Kidney (tissue), 14 donors: ENCODE results near the gene DEPP1. TPM values are rescaled to one million over a fixed set of nuclear protein-coding genes. Genes with fewer than 3 reads are reported as not detected.

ENCODE experiments used
- DNase-seq, 5 donors: peaks; one replicate each; pipeline ENCODE4 v3.0.0-alpha.2; 2013 to 2020
- FAIRE-seq: peaks from 2 replicates; lab custom pipeline; 2012; peaks lifted over from hg19 to GRCh38; lab: Jason Lieb, UNC
- H3K27ac ChIP-seq, 2 donors: one replicate each; pipeline ENCODE4 v1.7.0; 2013; ENCODE audit warnings: low read depth in 2 of 2, low read length in 2 of 2, inconsistent platforms in 1 of 2
- H3K27me3 ChIP-seq: one replicate; pipeline ENCODE4 v1.7.1; 2013; ENCODE audit warnings: low read length, inconsistent platforms; ENCODE audit not compliant: control insufficient read depth, insufficient read depth
- H3K36me3 ChIP-seq, 3 donors: one replicate each; pipeline versions ENCODE4 v1.7.0 to v1.7.1; 2013; ENCODE audit warnings: low read length in 3 of 3, control low read depth in 1 of 3, inconsistent platforms in 1 of 3; ENCODE audit not compliant: insufficient read depth in 3 of 3, control insufficient read depth in 2 of 3
- H3K4me1 ChIP-seq, 3 donors: one replicate each; pipeline versions ENCODE4 v1.7.0 to v1.7.1; 2013; ENCODE audit warnings: low read length in 3 of 3, inconsistent platforms in 1 of 3, low read depth in 1 of 3; ENCODE audit not compliant: control insufficient read depth in 2 of 3, insufficient read depth in 2 of 3
- H3K4me3 ChIP-seq, 3 donors: one replicate each; pipeline versions ENCODE4 v1.7.0 to v1.8.1; 2013; ENCODE audit warnings: low read length in 3 of 3, control low read depth in 1 of 3, inconsistent platforms in 1 of 3
- H3K9ac ChIP-seq, 3 donors: one replicate each; pipeline versions ENCODE4 v1.7.0 to v1.7.1; 2013; ENCODE audit warnings: low read length in 3 of 3, control low read depth in 1 of 3, inconsistent platforms in 1 of 3
- H3K9me3 ChIP-seq, 3 donors: one replicate each; pipeline versions ENCODE4 v1.7.0 to v1.7.1; 2013; ENCODE audit warnings: low read length in 3 of 3, control low read depth in 1 of 3, inconsistent platforms in 1 of 3; ENCODE audit not compliant: control insufficient read depth in 2 of 3, insufficient read depth in 1 of 3
- CTCF ChIP-seq: IDR thresholded peaks from 3 replicates; pipeline ENCODE4 v1.5.1; 2012; ENCODE audit warnings: mild to moderate bottlenecking, moderate library complexity, borderline replicate concordance; ENCODE audit not compliant: insufficient read depth; ENCODE audit errors: extremely low read depth
- intact Hi-C: fragments of 100-400 bp; cut with DNase I; formaldehyde crosslinking; loops from one replicate; pipeline ENCODE4 v1.11.1; 2022
- polyA plus RNA-seq: library from polyadenylated mRNA; stranded (reverse); fragments of 350-450 nt; fragmentation: Illumina TruSeq; extraction: RNeasy Lipid Tissue Mini Kit (QIAGEN cat#74804); gene quantifications from one replicate; pipeline ENCODE4 v1.2.3, GENCODE V29; 2014; ENCODE audit warnings: low read depth, low replicate concordance; ENCODE audit not compliant: insufficient read depth
- total RNA-seq: library from RNA; stranded (reverse); fragmentation: NEBNext Ultra II Directional; extraction: Animal tissue kit (Norgen Biotek cat#: 25700); gene quantifications from one replicate; pipeline ENCODE4 v1.2.1, GENCODE V29; 2021
- donor health status: control.
- donor health status: control.
- donor health status: control.
- donor health status: control.
- donor health status: control.
- donor health status: DM: yes; HTN: yes; CAD: no.
- donor health status: Normal renal cell carcinoma (clear cell type).

The DEPP1 gene
- total and polyA plus RNA-seq, 2 donors from 2014 or later, result 44.4 to 146 TPM

DNA sequence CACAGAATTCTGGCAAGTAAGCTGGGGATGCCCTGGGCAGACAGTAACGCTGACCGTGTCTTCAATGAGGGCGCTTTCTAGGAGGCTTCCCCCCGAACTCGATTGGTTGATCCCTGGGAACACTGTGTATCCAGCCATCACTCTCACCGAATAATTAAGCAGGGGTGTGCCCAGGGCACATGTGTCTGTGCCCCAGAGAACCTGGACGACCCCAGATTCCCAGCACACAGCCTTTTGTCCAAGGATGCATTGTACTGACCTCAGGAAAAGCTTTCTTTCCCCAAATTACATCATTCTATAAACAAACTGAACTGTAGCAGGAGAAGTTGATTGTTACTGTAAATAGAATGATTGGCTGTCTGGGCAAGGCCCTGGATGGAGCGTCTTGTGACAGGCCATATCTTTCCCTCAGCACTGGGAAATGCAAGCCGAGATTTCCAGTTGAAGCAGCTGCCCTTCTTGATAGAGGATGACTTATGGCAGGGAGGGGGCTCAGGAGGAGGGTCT, 6.6 kb upstream of the DEPP1 start:
- no peak for TF ChIP-seq CTCF
- H3K36me3 ChIP-seq, result peaks cover 0 to 56% (median 23%) of the 10 kb centered on the region in 3 donors
- DNase-seq (no peak), FAIRE-seq (no peak)
- no peaks in the 10 kb centered on the region for H3K27me3 ChIP-seq
- H3K27ac ChIP-seq, result peak overlapping the region; percentile 13 to 28
- intact Hi-C loops, result no loop called here
- H3K9me3 ChIP-seq, result no peaks in the 10 kb centered on the region
- H3K9ac ChIP-seq, result no peak overlapping the region
- H3K4me3 ChIP-seq, result no peak overlapping the region
- H3K4me1 ChIP-seq, result peaks cover 0 to 20% (median 8%) of the 10 kb centered on the region in 3 donors

- FAIRE-seq (no peak), DNase-seq (peak in 2 of 5 donors; percentile 32 to 74)
- H3K4me3 ChIP-seq, result no peak overlapping the region
- intact Hi-C loops, result no loop called here
- H3K9ac ChIP-seq, result no peak overlapping the region
- peaks cover 0 to 51% (median 22%) of the 10 kb centered on the region in 3 donors for H3K36me3 ChIP-seq
- no peaks in the 10 kb centered on the region for H3K9me3 ChIP-seq
- H3K27me3 ChIP-seq, result no peaks in the 10 kb centered on the region
- H3K4me1 ChIP-seq, result peaks cover 0 to 26% (median 8%) of the 10 kb centered on the region in 3 donors
- no peak overlapping the region for H3K27ac ChIP-seq
- no peak for TF ChIP-seq CTCF
These were observed 6.1 kb upstream of the DEPP1 start for GRCh38 chr10:44984671-44985101.

DNA sequence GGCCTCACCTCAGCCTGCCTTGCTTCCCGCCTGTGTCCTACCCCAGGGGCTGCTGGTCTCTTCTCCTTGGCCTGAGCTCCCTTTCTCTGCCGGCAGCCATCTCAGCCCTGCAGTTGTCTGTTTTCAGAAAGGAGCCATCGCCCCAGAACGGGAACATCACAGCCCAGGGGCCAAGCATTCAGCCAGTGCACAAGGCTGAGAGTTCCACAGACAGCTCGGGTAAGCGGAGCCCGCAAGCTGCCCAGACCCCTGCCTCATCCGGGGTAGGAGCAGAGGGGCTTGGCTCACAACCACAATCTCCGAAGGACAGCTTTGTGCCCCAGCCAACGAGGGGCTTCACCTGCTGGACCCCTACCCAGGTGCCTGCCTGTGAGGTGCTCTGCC, 5.3 kb upstream of the DEPP1 start:
- FAIRE-seq, result no peak
- H3K4me1 ChIP-seq, result peaks cover 0 to 33% (median 14%) of the 10 kb centered on the region in 3 donors
- peaks cover 0 to 43% (median 15%) of the 10 kb centered on the region in 3 donors for H3K36me3 ChIP-seq
- no peak overlapping the region for H3K4me3 ChIP-seq
- intact Hi-C loops, result no loop called here
- TF ChIP-seq CTCF, result no peak
- no peak overlapping the region for H3K9ac ChIP-seq
- no peaks in the 10 kb centered on the region for H3K9me3 ChIP-seq
- no peaks in the 10 kb centered on the region for H3K27me3 ChIP-seq
- DNase-seq, result peak in 2 of 5 donors; percentile 27 to 56
- no peak overlapping the region for H3K27ac ChIP-seq
